Myocyte (in vitro differentiated cells): ENCODE results near the gene LRP1B. TPM values are rescaled to one million over a fixed set of nuclear protein-coding genes. Genes with fewer than 3 reads are reported as not detected.

ENCODE experiments used
- DNase-seq: peaks from one replicate; pipeline ENCODE4 v3.0.0-alpha.2; 2012; ENCODE audit warnings: low read depth
- total RNA-seq: library from RNA; depleted of rRNA; stranded (reverse); fragments of >200 nt; gene quantifications from 2 replicates; pipeline ENCODE4 v1.2.3, GENCODE V29; 2014

The LRP1B gene
- total RNA-seq, 1 donor from 2014 or later, result 0.05 TPM

- no peak for DNase-seq
Measured at GRCh38 chr2:141957827-141958450, 172.9 kb downstream of the LRP1B start.

DNA sequence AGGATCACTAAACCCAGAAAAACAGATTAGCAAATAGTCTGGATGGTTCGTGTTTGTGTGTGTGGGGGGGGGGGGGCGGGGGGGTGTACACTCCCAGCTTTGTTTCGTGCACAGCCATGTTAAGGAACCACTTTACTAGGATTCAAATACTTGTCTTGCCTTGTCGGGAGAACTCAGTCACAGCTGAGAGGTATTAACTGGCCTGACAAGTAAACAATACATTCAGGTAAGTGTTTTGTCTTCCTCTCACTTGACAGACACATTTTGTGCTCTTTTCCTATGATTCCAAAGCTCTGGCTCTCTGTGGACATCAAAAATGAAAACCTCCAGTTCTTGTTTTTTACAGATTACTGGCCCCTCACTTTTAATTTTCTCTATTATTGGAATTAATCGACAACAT, 173.5 kb downstream of the LRP1B start:
- DNase-seq, result no peak

DNA sequence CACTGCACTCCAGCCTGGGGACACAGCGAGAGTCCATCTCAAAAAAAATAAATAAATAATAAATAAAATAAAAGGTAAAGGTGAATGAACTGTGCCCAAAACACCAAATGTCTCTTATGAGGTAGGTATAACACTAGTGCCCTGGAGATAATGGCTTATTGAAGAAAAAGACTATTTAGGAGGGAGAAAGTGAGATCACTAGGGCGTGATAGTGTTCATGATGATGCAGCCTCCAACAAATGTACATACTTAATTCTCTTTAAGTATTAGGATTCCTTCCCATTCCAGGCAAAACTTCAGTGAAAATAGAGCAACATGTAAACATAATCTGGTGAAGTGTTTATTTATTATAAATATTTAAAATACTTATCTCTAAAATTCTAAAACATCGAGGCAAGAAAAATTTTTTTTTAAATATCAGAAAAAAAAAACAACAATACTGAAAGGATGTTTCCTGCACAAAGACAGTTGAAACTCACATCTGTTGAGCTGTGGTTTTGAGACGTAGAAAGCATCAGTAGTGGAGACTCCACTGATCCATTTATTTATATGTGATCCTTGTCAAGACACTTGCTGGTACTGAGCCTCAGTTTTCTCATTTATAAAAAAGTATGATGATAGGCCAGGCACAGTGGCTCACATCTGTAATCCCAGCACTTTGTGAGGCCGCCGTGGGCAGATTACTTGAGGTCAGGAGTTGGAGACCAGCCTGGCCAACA, 183.3 kb downstream of the LRP1B start:
- DNase-seq, result no peak

- no peak for DNase-seq
Measured at GRCh38 chr2:141946016-141946415, 184.8 kb downstream of the LRP1B start.

- no peak for DNase-seq
Measured at GRCh38 chr2:141943918-141944317, 186.9 kb downstream of the LRP1B start.

DNA sequence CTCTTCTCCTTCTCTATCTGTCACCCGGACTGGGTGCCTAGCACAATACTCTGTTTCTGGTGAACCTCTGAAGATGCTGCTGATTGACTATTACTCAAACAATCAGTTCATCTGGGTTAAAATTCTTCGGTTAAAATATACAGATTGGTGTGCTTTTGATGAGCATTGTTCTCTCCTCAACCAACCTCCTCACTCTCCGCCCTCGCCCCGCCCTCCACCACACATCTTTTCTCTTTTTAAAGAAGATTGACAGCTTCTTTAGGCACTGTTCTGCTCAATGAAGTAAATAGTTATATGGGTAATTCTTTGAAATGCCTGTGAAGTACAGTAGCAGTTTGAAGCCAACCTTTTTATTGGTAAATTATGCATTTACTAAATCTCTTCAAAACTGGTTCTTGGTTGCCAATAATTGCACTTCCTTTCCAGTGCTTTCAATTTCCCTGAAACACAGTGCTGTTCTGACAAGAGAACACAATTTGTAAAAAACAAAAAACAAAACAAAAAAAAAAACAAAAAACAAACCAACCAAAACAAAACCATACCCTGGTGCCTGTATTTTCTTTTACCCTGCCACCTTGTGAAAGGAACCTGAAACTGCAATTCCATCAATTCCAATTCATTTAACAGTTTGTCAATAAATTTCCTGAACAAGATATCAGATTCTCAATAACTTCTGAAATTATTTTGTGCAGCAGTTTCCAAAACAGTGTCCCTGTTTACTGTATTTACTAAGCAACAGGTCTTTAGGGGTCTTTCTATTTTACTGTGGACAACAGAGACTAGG, 188.6 kb downstream of the LRP1B start:
- no peak for DNase-seq

GRCh38 chr2:141941210-141941714, 189.6 kb downstream of the LRP1B start:
- no peak for DNase-seq

GRCh38 chr2:141940709-141941108, 190.1 kb downstream of the LRP1B start:
- no peak for DNase-seq

DNA sequence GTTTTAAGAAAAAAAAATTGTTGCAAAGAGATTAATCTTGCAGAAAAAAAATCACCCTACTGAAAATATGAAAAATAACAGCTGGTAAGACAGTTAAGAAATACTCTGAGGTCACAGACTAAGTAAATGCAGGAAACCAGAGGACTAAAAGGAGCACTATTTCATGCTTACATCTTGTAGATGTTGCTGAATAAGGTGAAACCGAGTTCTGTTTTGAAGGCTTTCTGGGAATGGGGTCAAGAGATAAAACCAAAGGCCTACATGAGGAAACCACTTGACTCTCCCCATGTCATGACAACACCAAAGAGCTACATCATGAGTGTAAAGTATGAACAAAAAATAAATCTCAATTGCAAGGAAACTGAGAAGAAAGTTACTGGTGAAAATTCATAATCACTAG, 197.6 kb downstream of the LRP1B start:
- no peak for DNase-seq

DNA sequence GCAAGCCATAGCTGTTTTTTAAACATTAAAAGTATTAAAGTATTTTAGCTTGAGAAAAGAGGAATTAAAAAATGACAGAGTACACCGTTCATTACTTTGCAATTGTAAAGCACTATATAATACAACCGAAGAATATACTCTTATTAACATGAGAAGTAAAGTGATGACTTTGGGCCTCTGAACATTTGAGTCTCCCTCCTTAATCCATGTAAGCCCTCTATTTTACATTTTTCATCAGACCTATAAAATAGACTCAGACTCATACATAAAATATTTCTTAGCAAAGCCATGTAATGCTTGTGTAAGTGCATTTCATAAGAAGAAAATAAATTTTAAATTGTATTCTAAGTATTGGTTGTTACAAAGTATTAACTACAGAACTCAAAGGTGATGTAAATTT, 198.6 kb downstream of the LRP1B start:
- no peak for DNase-seq

DNA sequence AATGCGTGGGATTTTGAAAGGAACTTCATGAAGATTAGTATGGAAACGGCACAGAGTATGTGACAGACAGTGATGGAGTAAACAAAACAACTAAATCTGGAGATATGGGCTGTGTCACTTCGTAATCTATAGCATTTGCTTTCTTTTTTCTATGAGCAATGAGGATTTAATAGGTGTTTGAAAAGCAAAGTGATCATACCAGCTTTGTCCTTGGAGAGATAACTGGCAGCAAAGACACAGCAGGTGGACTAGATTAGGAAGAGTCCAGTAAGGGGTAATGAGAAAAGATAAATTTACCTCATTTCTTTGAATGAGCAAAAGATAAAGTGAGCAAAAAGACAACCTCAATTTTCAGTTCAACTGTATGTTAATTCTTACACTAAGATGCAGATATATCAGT, 199.0 kb downstream of the LRP1B start:
- no peak for DNase-seq

DNA sequence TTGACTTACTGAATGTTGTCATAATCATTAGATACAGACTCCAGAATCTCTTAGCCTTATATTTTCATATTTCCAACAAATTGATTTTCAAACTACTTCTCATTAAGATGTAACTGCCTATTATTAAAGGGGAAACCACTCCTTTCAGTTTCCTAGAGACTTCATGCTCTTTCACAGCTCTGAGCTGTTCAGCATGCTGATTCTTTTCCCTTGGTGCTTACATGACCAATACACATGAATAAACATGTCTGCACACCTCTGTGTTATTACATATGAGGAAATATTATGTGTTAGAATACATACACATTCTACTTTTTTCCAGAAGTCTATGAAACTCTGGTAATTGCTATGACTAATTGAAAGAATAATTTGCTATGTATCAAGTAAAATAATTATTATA, 200.0 kb downstream of the LRP1B start:
- DNase-seq, result no peak

DNA sequence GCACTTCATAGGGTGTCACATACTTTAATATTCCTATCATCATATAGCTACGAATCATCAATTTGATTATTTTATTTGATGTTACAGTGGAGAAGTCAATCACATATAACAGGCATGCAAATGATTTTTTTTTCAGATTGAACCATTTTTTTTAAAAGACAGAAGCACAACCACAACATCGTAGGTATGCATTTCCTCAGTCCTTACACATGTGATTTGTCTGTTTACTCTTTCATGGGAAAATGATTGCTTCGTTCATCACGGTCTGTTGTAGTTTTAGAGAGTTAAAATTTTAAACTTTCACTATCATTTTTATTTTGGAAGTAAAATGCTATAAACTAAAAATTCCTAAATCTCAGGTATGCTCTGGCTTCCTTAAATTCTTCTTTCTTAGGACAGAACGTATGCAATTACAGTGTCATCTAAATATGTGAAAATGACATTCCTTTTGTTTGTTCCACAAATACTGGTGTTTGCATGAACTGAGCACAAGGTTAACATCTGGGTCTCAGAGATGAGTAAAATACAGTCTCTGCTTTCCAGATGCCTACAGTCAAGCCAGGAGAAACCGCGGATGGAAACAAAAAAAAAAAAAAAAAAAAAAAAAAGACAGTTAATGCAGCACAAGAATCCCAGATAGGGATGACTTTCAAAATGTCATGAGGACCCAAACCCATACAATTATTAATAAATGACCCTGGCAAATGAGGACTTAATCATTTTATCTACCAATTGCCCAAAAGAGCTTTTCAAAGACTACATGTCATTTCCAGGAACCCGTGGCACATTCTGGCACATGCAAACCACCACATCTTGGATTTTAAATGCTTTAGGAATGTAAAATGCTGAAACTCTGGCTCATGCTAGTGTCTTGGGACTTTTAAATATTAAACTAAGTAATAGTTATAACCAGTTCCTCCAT, 201.2 kb downstream of the LRP1B start:
- no peak for DNase-seq

- no peak for DNase-seq
Measured at GRCh38 chr2:141928476-141928875, 202.3 kb downstream of the LRP1B start.

DNA sequence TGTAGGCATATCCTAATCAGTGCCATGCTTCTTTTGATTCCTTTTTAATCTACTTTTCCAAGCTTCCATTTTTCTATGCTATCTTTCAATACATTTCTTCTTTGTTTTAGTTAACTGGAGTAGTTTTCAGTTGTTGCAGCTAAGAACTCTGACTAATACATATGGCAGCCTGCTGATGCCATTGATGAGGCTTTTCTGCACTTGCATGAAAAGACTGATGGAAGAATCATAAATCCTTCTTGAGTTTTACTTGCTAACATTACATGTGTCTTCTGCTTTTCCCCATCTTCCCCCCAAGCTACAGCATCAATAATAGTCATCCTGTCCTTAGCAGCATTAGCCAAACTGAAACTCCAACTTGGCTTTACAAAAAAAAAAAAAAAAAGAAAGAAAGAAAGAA, 203.3 kb downstream of the LRP1B start:
- DNase-seq, result no peak

- no peak for DNase-seq
Measured at GRCh38 chr2:141925511-141925910, 205.3 kb downstream of the LRP1B start.

DNA sequence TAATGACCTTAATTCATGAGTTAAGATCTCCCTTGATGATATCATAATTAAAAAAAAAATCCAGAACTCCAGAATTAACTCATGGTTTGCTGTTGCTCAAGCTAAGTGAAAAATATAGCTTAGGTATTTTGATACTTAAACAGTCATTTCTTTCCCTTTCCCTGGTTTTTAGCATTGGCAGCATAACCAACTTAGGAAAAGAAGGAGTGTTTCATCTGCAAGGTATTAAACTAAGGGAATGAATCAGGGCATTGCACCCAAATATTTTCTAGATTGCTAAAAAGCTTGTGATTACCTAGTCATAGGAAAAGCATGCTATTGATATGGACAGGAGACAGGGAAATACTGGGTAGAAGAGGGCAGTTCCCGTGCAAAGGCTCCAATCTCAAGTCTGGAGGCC, 207.2 kb downstream of the LRP1B start:
- no peak for DNase-seq

- peak; percentile 10 for DNase-seq
Measured at GRCh38 chr2:141911485-141912066, 219.2 kb downstream of the LRP1B start.

DNA sequence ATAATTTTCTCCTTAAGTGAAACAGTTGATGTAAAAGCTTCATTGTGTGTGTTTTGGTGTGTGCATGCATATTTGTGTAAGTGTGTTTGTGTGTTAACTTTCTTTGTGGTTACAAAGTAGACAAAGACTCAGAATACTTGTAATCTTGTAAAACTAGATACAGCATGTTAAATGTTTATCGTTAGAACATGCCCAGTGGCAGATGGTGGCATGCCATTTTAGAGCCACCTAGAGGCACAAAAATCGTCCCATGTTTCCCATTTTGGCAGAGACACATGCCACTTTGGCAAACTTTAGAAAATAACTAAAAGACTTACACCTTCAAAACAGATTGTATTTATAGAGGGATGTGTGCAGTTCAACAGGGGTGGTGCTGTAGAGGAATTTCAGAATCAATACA, 224.1 kb downstream of the LRP1B start:
- no peak for DNase-seq

DNA sequence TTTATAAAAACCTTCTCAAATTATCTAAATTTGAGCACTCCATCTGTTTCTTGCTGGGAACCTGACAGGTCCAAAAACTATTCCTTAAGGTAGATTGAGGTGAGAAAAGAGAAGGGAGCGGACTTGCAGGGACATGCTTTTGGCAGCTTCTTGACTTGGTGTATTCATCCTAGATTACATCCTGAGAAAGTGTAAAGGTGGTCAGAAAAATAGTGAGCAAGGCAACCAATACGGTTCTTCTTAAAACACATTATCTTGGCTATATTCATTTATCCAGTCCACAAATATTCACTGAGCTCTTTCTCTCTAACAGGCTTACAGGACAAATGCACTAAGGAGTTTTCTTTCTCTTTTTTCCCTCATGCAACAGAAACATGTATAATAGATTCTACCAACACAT, 230.0 kb downstream of the LRP1B start:
- DNase-seq, result no peak

GRCh38 chr2:141899740-141900139, 231.1 kb downstream of the LRP1B start:
- no peak for DNase-seq
